Fibroblast of skin of abdomen (primary cell): Measurements from ENCODE around the gene GNGT2. TPM values are rescaled to one million over a fixed set of nuclear protein-coding genes. Genes with fewer than 3 reads are reported as not detected.

ENCODE experiments used
- DNase-seq: peaks from one replicate; pipeline ENCODE4 v3.0.0-alpha.2; 2013
- polyA plus RNA-seq, 2 experiments: library from polyadenylated mRNA; unstranded; fragments of 120-200 nt; gene quantifications; one replicate each; pipeline ENCODE4 v1.2.1, GENCODE V29; 2013; ENCODE audit not compliant: insufficient read length in 2 of 2

The GNGT2 gene
- 0.39 TPM for polyA plus RNA-seq (2013, experiment 1 of 2; ENCODE audit: insufficient read length)
- 0.65 TPM for polyA plus RNA-seq (2013, experiment 2 of 2; ENCODE audit: insufficient read length)

DNA sequence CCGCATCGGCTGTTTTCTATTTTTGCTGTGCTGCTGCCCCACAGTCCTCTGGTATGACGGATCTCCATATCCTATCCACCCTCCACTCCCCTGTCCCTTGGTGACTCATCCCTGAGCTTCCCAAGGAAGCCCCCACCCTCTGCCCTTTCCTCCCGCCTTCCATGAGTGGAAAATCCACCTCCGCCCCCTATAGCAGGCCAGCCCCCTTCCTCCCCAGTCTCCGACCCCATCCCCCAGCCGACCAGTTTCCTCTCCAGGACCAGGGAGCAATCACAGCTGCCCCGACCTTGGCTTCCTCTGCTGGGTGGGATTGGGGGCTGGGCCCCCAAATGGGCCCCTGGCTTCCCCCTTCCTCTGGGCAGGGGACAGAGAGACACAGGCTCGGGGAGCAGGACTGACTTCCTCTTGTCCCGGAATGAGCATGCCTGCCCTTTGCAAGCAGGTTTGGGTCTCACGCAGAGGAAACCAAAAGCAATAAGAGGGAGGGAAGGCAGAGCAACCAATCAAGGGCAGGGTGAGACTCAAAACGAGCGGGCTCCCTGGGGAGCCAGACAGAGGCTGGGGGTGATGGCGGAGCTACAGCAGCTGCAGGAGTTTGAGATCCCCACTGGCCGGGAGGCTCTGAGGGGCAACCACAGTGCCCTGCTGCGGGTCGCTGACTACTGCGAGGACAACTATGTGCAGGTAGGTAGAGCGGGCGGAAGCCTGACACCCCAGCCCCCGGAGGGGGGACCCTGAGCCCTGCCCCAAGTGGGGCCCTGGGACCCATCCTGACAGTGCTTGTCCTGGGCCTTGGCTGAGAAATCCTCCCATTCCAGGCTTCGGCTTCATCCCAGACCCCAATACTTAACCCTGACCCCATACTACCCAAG, at the start of gene GNGT2, which contains the start of gene ABI3:
GNGT2 (minus strand) TSS at position 417 of the 872 bp plus-strand sequence. CDS start 3,152 bp downstream, outside the sequence.
ABI3 (plus strand) TSS at position 550 of the 872 bp plus-strand sequence; CDS start at position 568, 18 bp downstream.
- DNase-seq, result peak; percentile 71

DNA sequence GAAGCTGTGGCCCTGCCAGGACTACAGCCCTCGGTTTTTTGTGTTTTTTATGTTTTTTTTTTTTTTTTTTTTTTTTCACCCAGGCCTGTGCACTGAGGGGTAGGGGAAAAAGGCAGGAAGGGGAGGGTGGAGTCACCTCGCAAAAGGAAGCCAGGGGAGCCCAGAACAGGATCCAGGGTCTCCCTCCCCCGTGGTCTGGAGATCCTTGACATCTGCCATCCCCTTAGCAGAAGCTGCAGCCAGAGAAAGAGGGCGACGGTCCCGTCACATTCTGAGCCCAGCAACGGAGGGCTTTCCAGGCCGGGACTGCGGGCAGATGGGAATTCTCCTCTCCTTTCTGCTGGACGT, 49.3 kb upstream of the GNGT2 start:
- DNase-seq, result no peak

DNA sequence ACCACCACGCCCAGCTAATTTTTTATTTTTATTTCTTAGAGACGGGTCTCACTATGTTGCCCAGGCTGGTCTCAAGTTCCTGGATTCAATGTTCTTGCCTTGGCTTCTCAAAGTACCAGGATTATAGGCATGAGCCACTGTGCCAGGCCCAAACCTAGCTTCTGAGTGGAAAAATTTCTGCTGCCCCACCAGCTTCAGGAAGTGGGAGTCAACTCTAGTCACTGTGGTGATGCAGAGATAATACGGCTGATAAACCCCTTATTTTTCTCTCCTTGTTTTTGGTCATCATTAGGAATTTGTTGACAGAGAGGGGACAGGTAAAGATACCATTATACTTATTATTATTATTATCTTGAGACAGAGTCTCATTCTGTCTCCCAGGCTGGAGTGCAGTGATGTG, 48.0 kb upstream of the GNGT2 start:
- no peak for DNase-seq

DNA sequence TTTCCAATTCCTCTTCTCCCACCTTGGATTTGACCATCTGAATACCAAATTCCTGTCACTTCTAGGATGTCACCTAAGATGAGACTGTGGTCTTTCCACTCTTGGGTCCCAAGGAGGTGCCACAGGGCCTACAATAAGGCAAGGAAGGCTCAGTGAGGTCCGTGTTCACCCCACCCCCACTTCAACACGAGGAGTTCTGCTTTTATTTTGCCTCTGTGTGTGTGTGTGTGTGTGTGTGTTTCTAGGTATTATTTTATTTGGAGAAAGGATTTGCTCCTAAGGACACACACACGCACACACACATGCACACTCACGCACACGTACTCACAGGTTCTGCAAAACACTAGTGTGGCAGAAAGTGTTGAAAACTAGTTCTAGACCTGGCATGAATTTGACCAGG, 44.8 kb upstream of the GNGT2 start:
- no peak for DNase-seq

DNA sequence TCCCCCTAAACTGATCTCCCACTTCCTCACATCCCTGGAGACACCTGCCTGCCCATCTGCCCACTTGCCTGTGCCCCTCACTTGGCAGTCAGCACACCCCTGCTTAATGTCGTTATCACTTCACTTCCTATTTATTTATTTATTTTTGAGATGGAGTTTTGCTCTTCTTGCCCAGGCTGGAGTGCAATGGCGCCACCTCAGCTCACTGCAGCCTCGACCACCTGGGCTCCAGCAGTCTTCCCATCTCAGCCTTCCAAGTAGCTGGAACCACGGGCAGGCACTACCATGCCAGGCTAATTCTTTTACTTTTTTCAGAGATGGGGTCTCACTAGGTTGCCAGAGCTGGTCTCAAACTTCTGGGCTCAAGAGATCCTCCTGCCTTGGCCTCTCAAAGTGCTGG, 43.7 kb upstream of the GNGT2 start:
- DNase-seq, result no peak

DNA sequence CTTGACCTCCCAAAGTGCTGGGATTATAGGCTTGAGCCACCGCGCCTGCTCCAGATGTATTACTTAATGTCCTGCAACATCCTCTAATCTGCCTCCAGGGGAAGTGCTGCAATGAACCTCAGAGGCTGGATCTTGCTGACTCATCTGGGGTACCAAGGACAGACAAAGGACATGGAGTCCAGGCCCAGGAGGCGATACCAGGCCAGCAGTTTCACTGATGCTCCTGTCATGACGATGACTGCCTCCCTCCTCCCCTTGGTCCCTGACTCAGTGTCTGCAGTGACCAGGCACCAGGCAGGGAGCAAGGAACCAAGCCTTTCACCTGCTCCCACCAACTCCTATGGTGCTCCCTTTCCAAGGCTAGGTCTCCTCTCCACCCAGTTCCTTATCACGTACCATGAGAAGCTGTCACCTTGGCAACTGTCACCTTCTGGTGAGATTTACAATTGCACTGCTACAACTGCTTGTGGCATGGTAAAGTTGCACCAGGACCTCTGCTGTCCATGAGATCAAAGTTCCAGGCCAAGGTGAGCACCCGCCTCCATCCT, 41.8 kb upstream of the GNGT2 start:
- DNase-seq, result no peak

DNA sequence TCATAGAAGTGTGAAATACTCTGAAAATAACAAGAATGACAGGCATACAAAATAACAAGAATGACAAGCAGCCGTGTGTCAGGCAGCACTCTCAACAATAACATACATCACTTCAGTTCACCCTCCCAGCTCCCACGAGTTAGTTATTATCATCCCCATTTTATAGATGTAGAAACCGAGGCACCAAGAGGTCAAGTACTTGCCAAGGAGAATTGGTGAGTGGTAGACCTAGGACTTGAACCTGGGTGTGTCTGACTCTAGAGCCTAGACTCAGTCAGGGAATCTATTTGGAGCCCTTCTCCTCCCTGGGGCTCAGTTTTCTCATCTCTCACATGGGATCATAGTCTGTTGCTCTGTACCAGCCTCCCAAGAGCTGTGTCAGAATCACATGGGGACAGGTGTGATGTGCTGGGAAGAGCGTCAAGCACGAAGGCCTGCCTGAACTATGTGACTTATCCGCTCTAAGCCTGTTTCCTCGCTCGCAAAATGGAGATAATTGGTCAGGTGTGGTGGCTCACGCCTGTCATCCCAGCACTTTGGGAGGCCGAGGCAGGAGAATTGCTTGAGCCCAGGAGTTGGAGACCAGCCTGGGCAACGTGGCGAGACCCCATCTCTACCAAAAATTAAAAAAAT, 39.6 kb upstream of the GNGT2 start:
- DNase-seq, result no peak

DNA sequence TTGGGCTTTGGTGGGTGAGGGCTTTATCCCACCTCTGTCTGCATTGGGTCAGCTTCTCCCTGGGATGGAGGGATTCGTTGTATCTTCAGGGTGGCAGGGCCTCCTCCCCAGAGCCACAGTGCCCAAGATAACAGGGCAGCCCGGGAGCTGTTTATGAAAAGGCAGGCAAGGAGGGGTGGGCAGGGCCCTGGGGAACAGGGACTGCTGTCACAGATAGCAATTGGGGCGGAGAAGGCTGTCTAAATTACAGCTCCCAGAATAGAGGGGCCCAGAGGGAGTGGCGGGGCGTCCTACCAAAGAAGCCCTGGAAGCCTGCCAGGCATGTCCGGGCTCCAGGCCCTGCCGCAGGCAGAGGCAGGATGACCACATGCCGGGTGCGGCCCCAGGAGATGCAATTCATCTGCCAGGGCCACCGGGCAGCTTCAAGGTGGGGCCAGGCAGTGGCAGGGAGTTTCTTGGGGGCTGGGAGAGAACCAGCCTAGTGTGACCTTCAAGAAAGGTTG, 39.0 kb upstream of the GNGT2 start:
- no peak for DNase-seq

DNA sequence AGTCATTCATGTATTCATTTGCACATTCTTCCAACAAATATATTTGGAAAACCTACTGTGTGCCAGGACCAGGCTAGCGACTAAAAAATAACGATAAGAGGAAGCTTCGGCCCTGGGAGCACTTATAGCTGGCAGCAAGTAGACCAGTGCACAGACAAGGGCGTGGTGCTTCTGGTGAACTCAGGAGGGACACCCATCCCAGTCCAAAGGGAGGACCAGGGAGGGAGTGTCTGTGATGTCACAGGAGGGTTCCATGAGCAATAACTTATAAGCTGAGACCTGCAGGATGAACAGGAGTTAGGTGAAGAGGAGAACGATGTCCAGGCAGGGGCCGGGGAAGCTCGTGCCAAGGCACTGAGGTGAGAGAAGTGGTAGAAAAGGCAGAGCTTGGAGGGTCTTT, 37.6 kb upstream of the GNGT2 start:
- no peak for DNase-seq

DNA sequence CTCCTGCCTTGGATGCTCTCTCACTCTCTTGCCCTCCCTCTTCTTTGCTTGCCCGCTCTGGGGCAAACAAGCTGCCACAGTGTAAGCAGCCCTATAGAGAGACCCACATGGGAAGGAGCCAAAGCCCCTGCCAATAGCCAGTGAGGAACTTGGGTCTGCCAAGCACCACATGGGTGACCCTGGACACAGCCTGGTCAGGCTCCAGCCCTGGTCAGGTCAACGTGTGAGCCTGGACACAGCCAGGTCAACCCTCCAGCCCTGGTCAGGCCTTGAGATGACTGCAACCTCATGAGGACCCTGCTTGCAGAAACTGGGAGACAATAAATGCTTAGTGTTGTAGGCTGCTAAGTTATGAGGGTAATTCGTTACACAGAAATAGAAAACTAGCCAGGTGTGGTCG, 34.5 kb upstream of the GNGT2 start:
- DNase-seq, result no peak

DNA sequence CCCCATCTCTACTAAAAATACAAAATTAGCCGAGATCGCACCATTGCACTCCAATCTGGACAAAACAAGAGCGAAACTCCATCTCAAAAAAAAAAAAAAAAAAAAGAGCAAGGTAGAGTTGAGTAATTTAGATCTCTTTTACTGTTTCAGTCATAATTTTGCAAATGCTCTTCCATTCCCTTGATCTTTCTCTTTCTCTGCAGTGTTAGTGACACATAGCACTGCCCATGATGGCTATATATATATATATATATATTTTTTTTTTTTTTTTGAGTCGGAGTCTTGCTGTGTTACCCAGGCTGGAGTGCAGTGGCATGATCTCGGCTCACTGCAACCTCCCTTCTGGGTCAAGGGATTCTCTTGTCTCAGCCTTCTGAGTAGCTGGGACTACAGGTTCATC, 32.4 kb upstream of the GNGT2 start:
- DNase-seq, result no peak

DNA sequence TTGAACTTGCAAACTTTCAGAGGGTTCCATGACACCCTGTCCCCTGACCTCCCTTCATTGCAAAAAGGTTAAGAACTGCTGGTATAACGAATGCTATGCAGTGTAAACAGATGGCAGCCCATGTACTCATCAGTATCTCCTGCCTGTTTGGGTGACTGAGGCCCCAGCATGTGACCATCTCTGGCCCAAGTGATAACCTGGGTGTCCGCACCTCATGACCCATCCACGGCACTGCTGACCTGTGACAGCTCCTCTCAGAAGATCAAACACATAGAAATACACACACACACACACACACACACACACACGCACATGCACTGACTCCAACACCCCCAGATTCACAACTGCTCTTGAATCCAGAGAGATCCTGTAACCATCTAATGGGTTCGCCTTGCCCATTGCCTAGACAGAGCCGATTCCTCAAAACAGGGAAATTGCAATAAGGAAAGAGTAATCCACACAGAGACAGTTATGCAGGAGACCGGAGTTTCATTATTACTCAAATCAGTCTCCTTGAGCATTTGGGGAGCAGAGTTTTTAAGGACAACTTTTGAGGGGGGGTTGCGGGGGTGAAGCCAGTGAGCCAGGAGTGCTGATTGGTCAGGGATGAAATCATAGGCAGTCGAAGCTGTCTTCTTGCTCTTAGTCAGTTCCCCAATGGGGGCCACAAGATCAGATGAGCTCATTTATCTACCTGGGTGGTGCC, 31.5 kb upstream of the GNGT2 start:
- no peak for DNase-seq

DNA sequence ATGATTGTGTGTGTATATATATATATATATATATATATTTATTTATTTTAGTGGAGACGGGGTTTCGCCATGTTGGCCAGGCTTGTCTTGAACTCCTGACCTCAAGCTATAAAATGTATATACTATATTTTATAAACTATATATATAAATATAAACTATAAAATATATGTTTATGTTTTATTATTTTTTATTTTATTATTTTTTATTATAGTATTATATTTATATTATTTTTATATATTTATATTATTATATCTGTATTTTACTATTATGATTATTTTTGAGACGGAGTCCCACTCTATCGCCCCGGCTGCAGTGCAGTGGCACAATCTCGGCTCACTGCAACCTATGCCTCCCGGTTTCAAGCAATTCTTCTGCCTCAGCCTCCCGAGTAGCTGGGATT, 30.7 kb upstream of the GNGT2 start:
- no peak for DNase-seq

DNA sequence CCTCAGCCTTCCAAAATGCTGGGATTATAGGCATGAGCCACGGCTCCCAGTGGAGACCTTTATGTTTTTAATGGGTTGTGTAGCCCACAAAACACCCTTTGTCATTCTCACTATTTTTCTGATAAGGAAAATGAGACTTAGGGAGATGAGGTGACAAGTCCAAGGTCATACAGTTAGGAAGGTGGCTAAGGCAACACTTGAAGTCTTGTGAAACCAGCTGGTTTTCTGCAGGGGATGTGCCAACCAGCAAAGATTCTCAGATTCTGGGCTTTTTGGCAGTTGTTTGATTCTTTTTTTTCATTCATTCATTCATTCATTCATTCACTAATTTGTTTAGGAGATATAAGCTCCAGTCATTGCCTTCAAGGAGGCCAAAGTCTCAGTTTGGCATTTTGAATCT, 30.2 kb upstream of the GNGT2 start:
- no peak for DNase-seq

DNA sequence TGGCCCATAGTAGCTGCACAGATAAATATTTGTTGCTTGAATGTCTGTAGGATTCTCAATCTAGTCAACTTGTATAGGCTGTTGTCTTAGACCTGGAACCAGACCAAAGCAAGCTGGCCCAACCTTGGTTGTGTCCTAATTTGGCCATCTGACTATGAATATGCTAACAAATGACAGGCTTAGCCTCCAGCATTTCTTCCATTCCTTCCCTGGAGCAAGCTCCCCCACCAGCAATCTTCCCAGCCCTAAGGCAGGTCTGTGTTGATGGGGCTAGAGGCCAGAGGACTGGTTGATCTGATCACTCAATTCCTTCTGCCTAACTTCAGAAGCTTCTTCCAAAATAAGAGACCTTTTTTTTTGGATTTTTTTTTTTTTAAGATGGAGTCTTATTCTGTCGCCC, 29.6 kb upstream of the GNGT2 start:
- no peak for DNase-seq

DNA sequence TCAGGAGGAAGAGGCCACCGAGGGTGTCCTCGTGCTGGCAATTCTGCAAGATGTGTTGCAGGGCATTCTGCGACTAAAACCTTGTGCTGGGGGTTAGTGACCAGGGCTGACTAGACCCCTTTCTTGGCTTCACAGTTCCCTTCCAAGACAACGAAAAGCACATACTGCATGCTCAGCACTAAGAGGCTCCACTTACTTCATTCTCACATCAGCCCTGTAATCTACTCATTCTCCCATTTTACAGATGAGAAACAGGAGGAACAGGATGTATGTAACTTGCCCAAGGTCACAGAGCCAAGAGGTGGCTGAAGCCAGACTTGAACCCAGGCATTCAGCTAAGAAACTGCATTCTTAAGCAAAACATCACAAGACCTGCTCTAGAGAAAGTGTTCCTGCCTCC, 25.5 kb upstream of the GNGT2 start:
- DNase-seq, result no peak

DNA sequence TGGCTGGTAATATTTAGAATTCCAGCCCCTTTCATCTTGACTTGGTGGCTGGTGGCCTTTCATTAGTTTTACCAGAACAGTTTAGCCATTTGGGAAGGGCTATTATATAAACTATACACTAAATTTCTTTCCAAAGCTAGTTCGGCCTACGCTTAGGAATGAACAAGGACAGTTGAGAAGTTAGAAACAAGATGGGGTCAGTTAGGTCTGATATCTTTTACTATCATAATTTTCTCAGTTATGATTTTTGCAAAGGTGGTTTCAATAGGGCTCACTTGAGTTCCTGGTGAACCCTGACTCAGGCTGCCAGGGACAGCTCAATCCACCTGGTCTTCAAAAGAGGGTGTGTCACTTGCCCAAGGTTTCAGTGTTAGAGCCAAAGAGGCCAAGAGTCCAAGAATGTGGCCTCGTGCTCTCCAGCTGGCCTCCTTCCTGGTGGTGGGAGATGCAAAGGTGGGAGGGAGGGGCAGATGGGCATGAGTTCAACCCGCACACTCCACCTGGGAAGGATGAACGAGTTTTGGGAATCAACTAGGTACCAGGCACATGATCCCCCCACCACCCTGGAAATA, 24.2 kb upstream of the GNGT2 start:
- DNase-seq, result no peak

DNA sequence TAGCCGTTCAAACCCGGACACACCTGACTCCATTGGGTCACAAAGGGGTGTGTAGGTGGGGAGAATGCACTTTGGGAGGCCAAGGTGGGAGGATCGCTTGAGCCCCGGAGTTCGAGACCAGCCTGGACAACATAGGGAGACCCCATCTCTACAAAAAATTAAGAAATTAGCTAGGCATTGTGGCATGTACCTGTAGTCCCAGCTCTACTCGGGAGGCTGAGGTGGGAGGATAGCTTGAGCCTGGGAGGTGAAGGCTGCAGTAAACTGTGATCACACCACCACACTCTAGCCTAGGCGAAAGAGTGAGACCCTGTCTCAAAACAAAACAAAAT, 21.2 kb upstream of the GNGT2 start:
- DNase-seq, result no peak

DNA sequence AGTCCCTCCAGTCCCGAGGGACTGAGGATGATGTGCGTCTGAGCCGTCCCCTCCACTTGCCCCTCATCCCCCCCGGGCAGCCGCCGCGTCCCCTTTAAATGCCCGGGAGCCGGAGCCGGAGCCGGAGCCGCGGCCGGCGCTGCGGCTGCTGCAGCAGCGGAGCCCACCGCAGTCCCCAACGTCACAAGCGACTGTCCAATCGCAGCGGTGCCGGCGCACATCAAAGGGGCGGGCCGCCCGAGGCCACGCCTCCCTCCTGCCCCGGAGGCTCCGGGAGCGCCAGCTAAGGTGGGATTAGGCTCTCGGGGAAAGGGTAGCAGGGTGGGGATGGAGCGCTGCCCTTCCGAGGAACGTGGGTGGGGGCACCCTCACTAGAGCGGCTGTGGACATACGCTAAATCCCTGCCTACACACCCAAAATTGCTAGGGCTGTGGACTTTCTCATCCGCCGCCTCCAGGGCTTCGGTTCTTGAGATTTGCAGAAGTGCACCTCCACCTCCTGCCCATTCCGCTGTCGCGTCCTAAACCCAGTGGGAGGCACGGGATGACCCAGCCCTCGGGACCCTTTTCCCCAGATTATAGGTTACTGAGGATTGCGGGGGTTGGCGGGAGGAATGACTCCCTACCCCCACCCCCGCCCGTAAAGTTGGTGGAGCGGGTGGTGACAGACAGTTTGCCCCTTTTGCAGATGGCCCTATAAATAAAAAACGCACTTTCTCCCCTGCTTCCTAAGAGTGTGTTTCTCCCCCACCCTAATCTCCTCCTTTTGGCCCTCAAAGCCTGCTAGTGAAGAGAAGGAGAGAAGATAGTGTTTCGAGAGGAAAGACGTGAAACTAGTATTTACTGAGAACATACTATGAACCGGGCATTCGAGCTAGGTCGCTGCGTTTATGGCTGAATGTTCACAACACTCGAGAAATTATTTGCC, 20.5 kb upstream of the GNGT2 start, which contains the start of gene PHOSPHO1:
PHOSPHO1 (minus strand) TSS at position 152 of the 927 bp plus-strand sequence. CDS start 4,096 bp downstream, outside the sequence.
- peak; percentile 80 for DNase-seq

DNA sequence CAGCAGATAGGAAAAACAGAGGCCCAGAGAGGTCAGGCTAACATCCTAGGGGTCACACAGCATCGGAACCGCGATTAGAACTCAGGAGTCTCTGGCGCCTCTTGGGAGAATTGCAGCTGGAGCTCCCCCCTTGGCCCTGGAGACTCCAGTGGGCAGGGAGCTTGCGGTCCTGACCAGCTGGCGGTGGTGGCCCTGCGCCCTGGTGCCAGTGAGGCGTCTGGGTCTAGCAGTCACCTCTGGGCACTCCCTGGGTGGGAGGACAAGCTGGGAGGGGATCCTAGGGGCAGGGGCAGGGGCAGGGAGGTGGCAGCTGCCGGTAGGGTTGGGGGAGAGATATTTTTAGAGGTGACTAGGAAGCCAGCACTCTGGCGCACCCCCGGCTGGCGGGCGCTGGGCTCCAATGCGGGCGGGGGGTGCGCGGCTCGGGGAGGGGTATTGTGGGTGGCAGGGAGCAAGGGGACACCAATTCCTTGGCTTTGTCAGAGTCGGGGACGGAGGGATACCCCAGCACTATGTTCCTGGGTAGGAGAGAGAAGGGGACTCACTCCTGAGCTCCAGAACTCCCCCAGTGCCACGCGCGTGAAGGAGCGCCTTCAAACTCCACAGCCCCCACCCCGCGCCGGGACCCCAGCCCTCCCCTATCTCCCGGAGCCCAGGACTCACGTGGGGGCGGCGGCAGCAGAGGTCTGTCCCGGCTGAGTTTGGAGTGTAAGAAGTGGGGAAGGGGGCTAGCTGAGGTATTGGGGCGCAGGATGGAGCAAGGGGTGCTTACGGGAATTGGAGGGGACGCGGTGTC, 19.6 kb upstream of the GNGT2 start:
- no peak for DNase-seq
